HG02938 (cell line): ENCODE measurements around the gene R3HDM2.

ENCODE experiments used
- ATAC-seq: cut with Tn5 transposase; IDR thresholded peaks from one replicate; pipeline ENCODE4 v1.9.1; 2021; ENCODE audit warnings: mild to moderate bottlenecking, moderate library complexity; ENCODE audit not compliant: unreplicated experiment

R3HDM2 gene

DNA sequence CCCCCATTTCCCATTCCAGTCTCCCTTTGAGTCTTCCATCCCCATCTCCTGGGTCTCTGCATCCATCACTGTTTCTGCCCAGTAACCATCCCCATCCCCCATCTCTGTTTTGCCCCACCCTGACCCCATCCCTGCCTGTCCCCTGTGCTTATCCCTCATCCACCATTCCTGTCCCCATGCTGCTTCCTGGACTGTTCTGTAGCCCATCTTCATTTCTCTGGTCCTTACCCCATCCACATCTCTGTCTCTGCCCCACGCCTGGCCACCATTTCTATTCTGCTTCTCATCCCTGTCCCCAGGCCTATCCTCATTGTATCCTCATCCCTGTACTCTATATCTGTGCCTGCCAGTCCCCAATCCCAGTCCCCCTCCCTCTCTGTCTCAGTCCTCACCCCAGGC lies 210.1 kb downstream of the R3HDM2 start:
- no peak for ATAC-seq

DNA sequence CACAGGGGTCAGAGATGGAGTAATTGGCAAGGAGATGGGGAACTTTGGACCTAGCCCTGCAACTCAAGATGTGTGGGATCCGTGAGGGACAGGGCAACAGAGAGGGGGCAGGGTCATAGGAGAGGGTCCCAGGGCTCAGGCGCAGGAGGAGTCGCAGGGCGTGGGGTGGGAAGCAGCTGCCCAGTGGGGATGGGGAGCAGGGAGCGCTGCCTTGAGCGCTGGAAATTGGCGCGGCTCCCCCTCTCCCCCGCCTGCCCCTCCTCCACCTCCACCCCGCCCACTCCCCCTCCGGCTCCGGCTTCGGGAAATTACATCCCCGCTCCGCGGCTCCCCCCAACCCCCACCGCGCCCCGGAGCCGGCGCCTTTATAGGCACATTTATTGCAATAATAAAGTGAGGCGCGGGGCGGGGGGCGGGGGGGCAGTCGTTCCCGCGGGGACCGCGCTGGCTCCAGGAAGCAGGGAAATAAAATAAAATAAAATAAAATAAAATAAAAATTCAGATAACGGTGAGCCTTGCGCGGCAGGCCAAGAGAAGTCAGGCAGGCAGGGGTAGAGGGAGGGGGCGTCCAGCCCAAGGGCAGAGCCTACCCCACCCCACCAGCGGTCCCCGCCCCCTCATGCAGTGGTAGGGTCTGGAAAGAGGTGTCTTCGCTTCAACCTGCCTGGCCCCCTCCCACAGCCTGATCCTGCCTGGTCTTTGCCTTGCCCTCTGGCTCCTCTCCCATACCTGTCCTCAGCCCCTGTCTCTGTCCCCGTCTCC lies 210.7 kb downstream of the R3HDM2 start:
- no peak for ATAC-seq

DNA sequence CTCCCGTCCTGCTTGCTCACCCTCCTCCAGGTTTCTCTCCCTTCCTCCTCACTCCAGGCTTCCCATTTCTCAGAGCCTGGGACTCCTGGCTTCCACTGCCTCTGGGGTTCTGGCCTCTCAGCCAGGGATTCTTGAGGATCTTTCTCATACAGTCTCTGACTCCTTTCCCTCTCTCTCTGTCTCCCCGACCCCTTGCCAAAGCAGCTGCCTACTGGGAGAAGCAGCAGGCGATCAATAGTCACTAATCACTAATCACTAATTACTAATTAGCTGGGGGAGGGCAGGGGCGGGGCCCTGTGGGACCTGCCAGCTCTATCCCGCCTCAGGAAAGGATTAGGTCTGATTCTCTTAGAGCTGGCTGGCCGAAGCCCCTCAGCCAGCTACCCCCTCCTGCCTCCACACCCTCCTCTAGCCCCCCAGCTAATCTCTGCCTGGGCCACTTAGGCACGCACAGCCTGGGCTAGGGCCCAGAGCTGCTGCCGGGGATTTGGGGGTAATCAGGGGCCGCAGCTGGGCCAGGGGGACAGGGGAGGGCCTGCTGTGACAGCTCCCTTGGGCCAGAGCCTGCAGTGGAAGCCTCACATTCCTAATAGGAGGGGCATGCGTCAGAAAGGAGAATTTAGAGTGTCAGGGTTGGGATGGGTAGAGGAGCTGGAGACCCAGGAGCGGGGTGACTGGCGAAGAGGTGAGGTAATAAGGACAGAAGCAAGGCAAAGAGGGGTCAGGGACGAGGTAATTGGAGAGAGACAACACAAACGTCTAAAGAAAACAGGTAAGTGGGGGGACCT lies 211.4 kb downstream of the R3HDM2 start:
- no peak for ATAC-seq

- ATAC-seq, result no peak
These were observed 212.6 kb downstream of the R3HDM2 start for GRCh38 chr12:57218030-57218853.

DNA sequence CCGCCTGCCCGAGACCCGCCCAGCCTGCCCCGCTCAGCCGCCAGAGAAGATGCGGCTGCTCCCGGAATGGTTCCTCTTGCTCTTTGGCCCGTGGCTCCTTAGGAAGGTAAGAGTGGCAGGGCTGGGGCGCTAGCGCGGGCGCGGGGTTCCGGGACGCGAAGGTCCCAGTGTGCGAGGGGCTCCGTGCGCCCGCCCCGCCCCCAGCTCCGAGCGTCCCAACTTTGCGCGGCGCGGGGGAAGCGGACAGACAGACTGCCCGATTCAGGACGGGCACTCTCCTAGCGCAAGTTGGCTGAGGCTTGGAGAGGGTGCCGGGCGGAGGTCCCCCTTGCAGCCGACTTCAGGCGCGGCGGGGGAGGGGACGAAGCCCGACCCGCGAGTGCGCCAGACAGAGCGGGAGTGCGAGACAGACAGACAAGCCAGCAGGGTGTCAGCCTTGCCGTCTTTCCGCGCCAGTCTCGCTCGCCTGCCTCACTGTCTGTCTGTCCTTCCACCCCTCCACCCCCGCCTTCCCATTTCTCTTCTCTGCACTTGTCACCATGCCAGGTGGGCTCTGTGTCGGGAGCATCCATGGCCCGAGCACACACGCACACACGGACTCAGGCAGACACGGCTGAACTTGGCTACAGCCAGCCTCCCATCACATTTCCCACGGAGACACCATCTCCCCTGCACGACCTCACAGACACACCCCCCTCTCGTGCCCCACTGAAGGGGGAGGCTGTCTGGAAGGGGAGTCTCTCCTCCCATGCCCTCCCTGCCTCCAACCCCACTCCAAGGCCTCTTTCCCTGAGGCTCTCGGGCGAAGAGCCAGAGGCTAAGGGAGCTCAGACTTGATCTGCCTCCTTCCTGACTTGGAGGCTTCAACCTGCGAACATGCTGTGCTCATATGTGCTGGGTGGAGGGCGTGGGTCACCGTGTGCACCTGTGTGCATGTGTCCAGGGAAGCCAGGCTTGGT lies 213.6 kb downstream of the R3HDM2 start:
- ATAC-seq, result no peak

- no peak for ATAC-seq
These were observed 214.6 kb downstream of the R3HDM2 start, which contains the start of gene NXPH4 for GRCh38 chr12:57216014-57216911. NXPH4 (plus strand) TSS chr12:57216794; CDS start chr12:57216970, 176 bp downstream.

- ATAC-seq, result no peak
These were observed 215.2 kb downstream of the R3HDM2 start for GRCh38 chr12:57215668-57216013.

- ATAC-seq, result no peak
These were observed 215.8 kb downstream of the R3HDM2 start for GRCh38 chr12:57215065-57215464.

DNA sequence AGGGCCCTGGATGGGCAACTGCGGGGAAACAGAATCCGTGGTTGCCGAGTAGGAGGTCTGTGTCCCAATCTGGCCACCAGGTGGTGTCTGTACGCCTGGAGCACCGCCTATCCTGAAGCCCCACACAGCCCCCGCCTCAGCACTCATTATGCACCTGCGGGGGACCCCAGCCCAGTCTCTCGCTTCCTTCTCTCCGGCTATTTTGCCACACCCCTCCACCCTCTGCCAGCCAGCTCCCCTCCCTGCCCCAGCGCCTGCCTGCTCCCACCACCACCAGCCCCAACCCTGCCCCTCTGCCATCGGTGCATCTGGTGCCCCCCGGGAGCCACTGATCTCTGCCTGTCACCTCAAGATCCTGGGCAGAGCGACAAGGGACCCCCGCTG lies 216.5 kb downstream of the R3HDM2 start:
- no peak for ATAC-seq

GRCh38 chr12:57213763-57214397 lies 217.0 kb downstream of the R3HDM2 start:
- no peak for ATAC-seq

DNA sequence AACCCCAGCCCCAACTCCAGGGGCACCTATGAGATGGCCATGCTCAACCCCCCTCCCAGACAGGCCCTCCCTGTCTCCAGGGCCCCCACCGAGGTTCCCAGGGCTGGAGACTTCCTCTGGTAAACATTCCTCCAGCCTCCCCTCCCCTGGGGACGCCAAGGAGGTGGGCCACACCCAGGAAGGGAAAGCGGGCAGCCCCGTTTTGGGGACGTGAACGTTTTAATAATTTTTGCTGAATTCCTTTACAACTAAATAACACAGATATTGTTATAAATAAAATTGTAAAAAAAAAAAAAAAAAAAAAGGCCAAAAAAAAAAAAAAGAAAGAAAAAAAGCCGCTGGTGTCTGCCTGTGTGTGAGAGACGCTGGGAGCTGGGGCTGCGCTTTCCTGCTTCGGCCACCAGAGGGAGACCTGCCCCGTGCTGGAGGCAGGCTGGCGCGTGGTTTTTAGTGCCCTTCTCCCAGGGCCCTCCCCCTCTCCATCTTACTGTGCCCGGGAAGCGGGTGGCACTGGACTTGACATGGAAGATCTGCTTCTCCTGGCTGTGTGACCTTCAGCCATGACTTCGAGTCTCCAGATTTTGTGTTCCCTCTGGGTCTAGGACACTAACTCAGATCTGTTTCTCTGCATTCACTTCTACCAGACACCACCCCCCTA lies 217.7 kb downstream of the R3HDM2 start:
- ATAC-seq, result no peak

DNA sequence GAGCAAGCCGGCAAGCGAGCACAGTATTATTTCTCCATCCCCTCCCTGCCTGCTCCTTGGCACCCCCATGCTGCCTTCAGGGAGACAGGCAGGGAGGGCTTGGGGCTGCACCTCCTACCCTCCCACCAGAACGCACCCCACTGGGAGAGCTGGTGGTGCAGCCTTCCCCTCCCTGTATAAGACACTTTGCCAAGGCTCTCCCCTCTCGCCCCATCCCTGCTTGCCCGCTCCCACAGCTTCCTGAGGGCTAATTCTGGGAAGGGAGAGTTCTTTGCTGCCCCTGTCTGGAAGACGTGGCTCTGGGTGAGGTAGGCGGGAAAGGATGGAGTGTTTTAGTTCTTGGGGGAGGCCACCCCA lies 218.2 kb downstream of the R3HDM2 start:
- ATAC-seq, result no peak

DNA sequence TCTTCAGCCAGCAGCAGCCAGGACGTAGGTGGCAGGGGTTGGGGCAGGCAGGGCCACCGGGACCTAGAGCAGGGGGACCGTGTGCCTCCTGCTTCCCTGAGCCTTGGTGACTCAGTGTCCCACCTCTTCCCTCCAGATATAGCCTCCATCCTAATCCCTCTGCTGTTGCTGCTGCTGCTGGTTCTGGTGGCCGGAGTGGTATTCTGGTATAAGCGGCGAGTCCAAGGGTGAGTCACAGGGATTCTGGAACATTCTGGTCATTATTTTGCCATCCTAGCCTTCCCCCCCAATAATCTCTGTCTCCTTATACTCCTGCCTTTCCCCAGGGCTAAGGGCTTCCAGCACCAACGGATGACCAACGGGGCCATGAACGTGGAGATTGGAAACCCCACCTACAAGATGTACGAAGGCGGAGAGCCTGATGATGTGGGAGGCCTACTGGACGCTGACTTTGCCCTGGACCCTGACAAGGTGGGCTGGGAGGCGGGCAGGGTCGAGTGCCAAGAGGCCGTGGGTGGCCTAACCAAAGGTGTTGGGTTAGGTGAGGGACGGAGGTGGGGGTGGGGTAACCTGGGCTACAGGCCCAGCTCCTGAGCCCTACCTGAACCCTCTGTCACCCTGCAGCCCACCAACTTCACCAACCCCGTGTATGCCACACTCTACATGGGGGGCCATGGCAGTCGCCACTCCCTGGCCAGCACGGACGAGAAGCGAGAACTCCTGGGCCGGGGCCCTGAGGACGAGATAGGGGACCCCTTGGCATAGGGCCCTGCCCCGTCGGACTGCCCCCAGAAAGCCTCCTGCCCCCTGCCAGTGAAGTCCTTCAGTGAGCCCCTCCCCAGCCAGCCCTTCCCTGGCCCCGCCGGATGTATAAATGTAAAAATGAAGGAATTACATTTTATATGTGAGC lies 218.8 kb downstream of the R3HDM2 start:
- no peak for ATAC-seq

GRCh38 chr12:57210926-57211692 lies 219.7 kb downstream of the R3HDM2 start:
- ATAC-seq, result no peak

GRCh38 chr12:57210461-57210860 lies 220.4 kb downstream of the R3HDM2 start:
- ATAC-seq, result no peak

DNA sequence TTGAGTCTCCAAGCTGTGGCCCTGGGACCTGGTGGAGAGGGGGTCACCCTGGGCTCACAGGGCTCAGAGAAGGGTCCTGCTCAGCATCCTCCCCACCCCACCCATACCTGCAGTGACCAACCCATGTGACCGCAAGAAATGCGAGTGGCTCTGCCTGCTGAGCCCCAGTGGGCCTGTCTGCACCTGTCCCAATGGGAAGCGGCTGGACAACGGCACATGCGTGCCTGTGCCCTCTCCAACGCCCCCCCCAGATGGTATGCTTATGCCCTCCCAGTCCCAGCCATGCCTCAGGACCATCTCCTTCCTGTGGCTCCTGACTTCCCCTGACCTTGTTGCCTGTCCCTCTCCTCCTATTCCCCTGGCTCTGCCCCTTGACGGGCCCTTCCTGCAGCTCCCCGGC lies 220.9 kb downstream of the R3HDM2 start:
- no peak for ATAC-seq
